NCI-H446 treated with DMSO at 0.1 percent for 48 hours (cell line): Measurements from ENCODE around the gene SLC10A3.
A peak's percentile ranks its signal among the peaks of the same experiment; 100 is the strongest.

Experiments used
- DNase-seq: peaks from one replicate; lab custom pipeline; 2025; lab: John Stamatoyannopoulos, UW

The SLC10A3 gene, protein sequence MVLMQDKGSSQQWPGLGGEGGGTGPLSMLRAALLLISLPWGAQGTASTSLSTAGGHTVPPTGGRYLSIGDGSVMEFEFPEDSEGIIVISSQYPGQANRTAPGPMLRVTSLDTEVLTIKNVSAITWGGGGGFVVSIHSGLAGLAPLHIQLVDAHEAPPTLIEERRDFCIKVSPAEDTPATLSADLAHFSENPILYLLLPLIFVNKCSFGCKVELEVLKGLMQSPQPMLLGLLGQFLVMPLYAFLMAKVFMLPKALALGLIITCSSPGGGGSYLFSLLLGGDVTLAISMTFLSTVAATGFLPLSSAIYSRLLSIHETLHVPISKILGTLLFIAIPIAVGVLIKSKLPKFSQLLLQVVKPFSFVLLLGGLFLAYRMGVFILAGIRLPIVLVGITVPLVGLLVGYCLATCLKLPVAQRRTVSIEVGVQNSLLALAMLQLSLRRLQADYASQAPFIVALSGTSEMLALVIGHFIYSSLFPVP

DNA sequence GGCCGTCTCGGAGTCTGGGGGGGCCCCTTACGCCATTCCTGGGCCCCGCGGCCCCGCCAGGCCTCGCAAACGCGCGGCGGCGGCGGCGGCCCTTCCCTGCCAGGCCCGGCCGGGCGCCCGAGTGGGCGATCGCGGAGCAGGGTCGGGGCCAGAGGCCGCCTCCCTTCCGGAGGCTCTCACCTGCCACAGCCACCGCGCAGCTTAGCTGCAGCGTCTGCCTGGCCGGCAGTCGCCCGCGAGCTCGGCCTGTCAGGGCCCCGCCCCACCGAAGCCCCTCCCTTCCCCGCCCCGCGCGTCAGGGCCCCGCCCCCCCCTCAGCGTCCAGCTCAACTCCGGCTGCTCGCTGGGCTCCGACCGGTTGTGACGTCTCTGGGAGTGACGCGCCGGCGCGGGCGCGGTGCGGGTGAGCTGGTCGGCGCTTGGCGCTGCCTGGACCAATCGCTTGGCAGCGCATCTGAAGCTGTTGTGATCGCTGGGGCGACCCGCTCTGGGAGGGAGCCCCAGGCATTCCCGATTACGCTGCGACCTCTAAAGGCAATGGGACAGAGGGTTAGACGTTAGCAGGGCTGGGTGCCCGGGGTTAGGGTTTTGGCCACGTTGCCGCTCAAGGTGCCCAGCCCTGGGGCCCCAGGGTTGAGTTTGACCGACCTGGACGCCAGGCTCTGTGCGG lies at the start of gene SLC10A3:
Gene SLC10A3, minus strand, starts transcription at position 216 of the 670 bp plus-strand sequence. CDS start 1,689 bp downstream, outside the sequence.
- DNase-seq = peak; percentile 85

DNA sequence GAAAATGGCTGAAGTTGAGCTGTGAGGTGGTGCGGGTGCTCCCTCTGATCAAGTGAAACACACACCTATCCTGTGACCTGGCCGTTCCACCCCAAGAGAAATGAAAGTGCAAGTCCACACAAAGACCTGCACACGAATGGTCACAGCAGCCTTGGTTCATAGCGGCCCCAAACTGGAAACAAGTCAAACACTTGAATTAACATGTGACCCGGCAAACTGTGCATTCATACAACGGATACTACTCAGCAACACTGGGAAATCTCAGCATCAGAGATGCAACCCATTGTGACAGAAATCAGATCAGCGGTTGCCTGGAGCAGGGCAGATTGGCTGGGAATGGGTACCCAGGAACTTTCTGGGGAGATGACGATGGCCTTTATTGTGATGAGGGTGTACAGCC lies 48.6 kb upstream of the SLC10A3 start:
- DNase-seq = no peak

DNA sequence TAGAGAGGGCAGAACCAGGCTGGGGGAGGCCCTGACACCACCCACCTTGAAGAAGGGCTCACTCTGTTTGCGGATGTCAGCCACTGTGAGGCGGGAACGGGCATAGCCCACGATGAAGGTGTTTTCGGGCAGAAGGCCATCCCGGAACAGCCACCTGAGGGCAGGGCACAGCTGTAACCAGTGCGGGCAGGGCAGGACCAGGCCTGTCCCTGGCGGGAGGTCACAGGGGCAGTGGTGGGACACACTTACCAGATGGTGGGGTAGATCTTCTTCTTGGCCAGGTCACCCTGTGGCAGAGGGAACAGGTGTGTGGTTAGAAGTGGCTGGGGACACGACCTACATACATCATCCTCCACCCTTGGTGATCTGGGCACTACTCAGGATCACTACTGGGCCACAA lies 45.5 kb upstream of the SLC10A3 start:
- DNase-seq = no peak

DNA sequence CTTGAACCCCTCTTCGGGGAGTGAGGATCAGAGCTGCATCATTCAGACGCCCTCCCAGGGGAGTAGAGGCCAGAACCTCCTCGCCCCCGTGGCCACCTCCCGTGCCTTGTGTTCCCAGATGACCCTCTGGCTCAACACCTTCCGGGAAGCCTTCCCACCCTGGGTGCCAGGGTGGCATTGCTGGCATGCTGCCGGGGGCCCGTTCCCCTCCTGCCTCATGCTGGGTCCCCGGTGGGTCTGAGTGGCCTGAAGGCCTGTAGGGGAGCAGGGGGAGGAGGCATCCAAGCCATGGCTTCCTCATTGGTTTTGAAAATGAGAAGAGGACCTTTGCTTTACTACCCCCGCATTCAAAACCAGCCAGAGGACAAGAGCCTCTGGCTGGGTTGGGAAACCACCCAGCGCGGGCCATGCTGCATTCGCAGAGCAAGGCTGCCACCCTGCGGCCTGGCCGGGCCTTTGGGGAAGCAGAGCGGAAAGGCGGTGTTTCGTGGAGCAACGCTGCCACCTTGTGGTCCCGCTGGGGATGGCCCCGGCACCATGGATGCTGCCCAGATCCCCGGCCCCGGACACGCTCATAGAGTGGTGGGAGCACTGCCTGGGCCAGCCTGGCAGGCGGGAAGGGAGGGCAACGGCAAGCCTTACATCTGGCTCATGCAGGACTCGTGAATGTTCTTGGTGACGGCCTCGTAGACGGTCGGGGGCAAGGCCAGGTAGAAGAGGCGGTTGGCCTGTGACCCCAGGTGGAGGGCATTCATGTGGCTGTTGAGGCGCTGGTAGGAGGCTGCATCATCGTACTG lies 44.3 kb upstream of the SLC10A3 start:
- peak; percentile 40 for DNase-seq

DNA sequence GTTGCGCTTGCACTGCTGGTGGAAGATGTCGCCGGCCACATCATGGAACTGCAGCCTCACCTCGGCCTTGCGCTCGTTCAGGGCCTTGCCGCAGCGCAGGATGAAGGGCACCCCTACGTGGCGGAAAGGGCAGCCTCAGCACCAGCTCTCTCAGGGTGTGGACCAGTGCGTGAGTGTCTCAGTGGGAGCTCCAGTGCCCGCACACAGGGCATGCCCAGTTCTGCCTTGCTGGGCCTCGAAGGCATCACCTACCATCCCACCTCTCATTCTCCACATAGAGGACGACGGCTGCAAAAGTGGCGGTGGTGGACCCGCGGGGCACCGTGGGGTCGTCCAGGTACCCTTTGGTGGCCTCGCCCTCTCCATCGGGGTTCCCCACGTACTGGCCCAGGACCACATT lies 42.3 kb upstream of the SLC10A3 start:
- no peak for DNase-seq

DNA sequence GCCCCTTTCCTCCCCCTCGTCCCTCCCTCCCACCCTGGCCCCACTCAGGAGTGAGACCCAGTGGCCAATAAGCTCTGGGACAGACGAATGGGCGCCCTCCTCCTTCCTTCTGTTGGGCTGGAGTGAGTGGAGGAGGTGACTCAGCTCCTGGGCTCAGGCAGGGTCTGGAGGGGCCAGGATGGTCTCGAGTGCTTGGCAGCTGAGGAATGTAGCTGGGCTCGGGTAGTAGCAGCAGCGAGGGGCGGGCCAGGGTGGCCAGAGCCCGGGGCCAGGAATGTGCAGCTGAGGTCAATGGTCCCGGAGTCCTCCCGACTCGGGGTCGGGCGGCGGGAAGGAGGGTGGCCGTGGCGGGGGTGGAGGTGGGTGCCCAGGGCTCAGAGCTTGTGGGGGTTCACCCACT lies 41.2 kb upstream of the SLC10A3 start:
- no peak for DNase-seq

DNA sequence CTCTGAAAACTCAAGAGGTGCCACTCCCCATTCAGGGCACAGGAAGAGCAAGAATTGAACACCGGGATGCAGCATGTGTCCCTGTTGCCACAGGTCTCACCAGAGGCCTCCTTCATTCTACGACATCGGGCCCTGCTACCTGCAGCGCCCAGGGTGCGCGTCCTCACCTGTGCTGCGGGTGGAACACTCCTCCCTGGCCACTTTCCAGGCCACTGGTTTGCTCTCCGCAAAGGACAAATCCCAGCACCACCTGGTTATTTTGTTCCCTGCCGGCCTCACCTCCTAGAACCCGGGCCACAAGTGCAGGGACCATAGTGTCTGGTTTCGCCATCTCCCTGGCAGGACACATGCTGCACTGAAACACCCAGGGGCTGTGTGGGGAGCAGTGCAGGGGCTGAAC lies 39.9 kb upstream of the SLC10A3 start:
- DNase-seq = no peak

DNA sequence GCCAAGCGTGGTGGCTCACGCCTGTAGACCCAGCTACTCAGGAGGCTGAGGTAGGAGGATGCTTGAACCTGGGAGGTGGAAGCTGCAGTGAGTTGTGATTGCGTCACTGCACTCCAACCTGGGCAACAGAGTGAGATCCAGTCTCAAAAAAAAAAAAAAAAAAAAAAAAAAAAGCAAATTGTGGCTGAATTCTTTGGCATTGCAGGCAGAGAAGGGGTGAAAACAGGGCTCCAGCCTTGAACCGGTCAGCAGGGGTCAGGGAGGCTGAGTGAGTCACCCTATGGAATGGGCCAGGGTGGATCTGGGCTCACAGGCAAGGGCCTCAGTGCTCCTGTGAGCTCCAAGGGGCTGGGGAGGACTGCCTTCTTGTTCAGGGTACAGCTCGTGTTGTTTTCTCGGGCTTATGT lies 38.8 kb upstream of the SLC10A3 start:
- DNase-seq = no peak

DNA sequence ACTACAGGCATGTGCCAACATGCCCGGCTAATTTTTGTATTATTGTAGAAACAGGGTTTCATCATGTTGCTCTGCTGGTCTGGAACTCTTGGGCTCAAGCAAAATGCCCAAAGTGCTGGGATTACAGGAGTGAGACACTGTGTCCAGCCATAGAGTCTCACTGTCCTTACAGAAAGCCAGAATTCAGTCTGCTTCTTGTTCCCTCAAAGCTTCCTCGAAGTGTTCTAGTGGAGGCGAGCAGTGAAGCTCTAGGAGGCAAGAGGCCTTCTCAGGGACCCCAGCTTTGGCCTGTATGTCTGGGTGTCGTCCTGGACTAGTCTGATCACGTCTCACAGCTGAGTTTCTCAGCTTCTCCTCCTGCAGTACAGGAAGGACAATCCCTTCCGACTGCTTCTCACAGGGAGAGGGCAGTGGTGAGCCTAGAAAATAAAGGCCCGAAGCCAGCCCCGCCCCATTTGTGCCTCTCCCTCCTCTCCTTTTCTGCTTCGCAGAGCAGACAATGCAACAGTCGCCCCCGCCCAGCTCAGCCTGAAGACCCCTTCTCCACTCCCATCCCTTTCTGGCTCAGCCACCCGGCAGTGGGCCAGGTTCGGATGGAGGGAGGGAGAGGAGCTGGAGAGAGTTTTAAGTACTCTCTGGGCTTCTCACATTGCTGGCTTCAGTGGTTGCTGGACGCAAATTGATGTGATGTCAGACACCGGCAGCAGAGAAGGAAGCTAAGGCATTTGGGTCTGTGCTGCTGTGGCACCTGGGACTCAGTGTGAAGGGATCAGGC lies 36.7 kb upstream of the SLC10A3 start:
- peak; percentile 29 for DNase-seq

DNA sequence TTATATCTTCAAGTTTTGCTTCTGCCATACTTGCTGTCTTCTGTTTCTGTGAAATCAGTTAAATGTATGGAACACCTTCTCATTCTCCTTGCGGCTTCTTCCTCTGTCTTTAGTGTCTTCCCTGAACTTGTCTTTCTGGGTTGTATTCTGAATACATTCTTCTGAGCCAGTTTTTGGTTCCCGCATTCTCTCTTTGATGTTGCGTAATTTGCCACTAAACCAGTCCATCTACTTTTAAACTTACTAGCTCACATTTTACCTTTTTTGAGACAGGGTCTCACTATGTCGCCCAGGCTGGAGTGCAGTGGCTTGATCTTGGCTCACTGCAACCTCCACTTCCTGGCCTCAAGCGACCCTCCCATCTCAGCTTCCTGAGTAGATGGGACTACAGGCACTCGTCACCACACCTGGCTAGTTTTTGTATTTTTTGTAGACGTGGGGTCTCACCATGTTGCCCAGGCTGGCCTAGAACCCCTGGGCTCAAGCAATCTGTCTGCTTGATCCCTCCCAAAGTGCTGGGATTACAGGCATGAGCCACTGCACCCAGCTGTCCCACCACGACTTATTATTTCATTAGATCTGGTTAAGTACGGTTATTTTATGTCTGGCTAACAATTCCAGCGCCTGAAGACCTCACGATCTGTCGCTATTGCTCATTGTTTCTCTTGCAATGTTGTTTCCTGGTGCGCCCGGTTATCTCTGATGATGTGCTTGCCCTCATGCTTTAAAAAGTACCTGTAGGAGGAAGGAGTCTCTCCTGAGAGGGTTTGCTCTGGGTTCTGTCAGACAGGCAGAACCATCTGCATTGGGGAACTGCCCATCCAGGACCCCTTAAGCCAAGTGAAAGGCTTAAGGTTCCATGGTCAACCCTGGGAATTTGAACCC lies 35.4 kb upstream of the SLC10A3 start:
- DNase-seq = no peak

DNA sequence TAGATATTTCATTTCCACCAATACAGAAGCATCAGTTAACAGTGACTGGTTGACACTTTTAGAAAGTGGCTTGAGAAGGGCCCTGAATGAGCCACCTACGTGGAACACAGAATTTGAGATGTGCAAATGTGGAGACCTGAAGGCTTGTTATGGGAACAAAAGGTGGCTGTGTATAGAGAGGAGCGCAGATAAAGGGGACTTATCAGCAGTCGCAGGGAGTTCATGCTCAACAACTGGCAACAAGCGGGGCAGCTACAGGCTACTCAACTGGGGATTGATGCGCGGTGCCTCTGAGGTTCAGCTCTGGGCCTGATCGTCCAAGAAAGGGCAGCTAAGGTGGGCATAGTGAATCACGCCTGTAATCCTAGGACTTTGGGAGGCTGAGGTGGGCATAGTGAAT lies 29.0 kb upstream of the SLC10A3 start:
- DNase-seq = no peak

DNA sequence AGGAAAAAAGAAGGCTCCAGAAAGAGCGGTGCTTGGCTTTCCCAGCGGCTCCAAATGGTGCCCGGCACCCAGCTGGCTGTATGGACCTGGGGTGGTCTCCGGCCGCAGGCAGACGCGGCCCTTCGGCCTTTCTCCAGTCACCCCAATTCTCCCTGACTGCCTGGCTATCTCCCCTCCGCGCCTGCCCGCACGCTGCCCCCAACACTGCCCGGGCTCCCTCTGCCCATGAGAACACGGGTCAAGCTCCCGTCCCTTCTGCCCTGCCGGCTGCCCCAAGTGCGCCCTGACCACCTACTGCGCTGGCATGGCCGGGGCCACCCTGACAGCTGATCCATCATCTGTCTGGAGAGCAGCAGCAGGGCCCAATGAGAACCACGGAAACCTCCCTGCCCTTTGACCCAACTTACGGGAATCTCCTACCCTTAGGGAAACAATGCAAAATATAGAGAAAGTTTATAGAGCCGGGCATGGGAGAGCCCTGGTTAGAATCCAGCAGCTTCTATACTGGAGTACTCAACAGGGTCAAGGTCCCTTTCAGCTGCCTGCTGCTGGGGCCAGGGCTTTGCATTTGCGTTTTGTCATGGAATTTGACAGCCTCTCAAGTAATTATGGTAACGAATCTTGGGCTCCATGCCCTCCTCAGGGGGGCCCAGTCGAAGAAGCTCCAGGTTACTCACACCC lies 26.8 kb upstream of the SLC10A3 start:
- DNase-seq = no peak

DNA sequence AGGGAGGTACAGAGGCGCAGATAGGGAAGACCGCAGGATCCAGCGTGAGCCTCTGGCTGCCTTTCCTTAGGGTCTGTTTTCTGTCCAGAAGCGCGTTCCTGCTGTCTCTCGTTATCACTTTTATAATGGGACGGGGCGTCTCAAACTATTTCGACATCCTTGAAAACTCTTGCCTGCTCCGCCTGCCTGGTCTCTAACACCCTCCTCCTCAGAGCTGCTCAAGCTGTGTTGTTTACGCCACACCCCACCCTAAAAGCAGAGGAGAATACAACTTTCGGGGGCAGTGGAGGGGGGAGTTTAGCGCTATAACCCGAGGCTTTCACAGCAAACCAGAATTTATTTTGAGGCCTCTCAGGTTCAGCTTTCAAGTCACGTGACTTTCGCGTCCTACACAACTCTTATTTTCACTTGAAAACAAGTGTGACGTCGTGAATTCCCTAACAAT lies 26.2 kb upstream of the SLC10A3 start:
- DNase-seq = no peak

DNA sequence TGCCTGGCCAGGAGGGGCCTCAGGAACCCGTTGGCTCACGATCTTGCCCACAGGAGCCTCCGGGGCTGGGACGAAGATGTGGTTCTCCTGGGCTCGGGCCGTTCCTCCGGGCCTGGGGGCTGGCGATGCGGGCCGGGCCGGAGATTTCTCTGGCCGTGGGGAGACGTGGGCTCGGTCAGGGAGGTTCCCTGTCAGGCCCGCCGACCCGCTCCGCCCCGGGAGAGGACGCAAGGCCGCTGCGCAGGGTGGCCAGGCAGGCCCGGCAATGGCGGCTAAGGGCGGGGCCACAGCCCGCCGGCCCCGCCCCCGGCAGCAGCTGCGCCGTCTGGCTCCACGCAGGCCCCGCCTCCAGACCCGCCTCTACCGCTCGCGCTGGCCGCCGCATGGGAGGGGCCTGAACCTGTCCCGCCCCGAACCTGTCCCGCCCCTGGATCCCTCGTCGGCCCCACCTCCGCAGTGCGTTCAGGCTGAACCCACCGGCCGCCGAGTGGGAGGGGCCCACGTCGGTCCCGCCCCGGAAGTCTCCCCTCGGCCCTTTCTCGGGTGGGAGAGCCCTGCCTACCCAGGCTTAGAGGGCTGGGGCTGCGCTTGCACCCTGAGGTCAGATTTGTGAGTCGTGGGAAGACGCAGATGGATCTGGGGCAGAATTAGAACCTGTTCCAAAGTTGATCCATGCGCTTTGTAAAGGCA lies 25.7 kb upstream of the SLC10A3 start, which contains the start of gene FAM3A:
Gene FAM3A, minus strand, starts transcription at position 267 of the 690 bp plus-strand sequence. CDS start 460 bp downstream, outside the sequence.
- DNase-seq = peak; percentile 69

DNA sequence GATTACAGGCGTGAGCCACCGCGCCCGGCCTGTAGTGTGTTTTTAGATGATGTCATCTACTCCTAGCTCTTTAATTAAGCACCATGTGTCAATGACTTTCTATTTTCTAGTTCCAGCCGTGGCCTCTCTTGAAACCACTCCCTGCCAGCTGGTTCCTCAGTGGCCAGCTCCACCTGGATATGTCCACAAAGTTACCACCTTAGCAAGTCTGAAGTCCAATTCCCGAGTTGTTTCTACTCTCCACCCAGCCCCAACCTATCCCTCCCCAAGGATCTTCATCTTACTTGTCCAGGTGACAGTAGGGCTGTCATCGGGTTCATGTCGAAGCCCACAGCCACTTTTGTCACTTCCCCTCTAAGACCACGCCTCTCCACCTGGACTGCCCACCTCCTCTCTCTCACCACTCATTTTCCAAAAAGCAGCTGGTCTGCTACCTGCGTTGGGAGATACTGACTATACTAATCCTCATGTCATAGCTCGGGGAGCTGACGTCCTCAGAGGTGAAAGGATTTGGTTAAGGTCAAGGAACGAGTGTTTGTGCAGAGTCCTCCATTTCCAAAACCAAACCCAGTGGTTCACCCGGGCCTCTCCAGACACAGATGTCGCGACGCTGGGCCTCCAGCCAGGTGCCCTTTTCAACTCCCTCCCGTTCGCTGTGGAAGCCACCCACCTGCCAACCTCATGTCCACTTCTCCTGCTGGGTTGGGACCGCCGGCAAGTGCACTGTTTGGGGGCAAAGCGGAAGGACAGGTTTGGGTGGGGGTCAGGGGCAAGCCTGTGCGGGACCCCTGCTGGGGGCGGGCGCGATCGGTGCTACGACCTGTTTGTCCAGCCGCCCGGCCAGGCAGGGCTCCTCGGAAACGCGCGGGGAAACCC lies 24.9 kb upstream of the SLC10A3 start:
- DNase-seq = no peak

DNA sequence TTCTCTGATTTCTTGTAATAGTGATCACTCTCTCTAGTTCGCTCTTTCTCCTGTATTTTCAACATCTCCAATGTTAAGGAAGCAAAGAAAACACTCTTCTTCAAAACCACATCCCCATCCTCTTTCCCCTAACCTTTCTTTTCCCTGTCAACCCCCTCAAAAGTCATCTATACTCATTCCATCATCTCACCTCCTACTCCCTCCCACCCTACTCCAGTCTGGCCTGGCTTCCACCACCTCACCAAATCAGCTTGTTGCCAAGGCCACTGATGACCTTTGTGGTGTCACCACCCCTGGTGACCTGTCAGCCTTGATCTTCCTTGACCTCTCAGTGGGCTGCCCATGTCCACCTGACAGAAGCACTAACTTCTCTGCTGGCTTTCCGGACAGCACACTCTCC lies 23.3 kb upstream of the SLC10A3 start:
- no peak for DNase-seq

DNA sequence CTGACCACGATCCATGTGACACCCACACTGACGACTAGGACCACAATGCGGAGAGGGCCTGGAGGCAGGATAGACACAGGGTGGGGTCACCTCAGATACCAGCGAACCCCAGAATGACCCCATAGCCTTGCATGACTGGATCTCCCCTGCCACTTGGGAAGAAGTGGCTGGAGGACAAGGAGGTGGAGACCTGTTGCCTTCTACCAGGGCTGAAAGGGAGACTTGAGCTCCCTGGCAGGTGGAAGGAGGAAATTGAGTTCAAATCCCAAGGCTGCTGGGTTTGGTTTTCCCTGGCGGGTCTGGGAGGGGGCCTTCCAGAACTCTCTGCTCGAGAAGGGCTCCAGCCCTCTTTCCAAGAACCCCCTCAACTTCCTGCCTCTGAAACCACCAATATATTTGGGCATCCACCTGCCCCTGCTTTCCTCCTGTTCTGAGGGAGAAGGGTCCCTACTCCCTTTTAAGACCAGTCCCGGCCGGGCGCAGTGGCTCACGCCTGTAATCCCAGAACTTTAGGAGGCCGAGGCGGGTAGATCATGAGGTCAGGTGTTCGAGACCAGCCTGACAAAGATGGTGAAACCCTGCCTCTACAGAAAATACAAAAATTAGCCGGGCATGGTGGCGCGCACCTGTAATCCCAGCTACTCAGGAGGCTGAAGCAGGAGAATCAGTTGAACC lies 22.6 kb upstream of the SLC10A3 start:
- DNase-seq = no peak

DNA sequence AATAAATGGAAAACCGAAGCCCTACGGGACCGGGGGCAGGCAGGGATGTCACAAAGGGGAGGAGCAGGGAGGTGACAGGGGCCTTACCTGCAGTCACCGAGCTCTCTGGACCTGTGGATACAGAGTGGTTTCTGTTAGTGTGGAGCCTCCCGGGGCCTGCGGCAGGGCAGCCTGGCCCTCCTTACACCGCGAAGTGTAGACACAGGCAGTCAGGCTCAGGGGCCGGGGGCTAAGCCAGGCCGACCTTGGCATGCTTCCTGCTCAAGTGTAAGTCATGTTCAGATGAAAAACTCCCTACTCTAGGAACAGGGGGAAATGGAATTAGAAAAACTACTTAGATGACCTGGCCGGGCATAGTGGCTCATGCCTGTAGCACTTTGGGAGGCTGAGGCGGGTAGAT lies 21.3 kb upstream of the SLC10A3 start:
- DNase-seq = no peak
